Activated CD8-positive, alpha-beta T cell treated with anti-CD3 and anti-CD28 coated beads for 36 hours (primary cell): ENCODE data around the gene AGAP1. TPM values are rescaled to one million over a fixed set of nuclear protein-coding genes. Genes with fewer than 3 reads are reported as not detected.

Experiments used
- ATAC-seq: fragments of 200-7000 bp; cut with Tn5 transposase; one replicate; pipeline ENCODE4 v1.10.0; 2021; ENCODE audit warnings: mild to moderate bottlenecking, moderate library complexity
- CTCF ChIA-PET: fragments of 350-600 bp; sonication (Branson Sonifier 250); formaldehyde crosslinking; loops from one replicate; lab custom pipeline; 2021; ENCODE audit warnings: antibody characterized with exemption; lab: Charles Lee
- POLR2A ChIA-PET: fragments of 350-600 bp; sonication (Branson Sonifier 250); formaldehyde crosslinking; loops from one replicate; lab custom pipeline; 2021; ENCODE audit warnings: antibody characterized with exemption; lab: Charles Lee
- DNase-seq: peaks from one replicate; pipeline ENCODE4 v3.0.0-alpha.2; 2020
- H3K27ac Mint-ChIP-seq: one replicate; pipeline ENCODE4 v1.8.0; 2021; ENCODE audit warnings: mild to moderate bottlenecking, mixed read lengths
- H3K27me3 Mint-ChIP-seq: one replicate; pipeline ENCODE4 v1.8.0; 2021; ENCODE audit warnings: mixed read lengths
- H3K36me3 Mint-ChIP-seq: one replicate; pipeline ENCODE4 v1.8.0; 2021; ENCODE audit warnings: low read depth, mixed read lengths
- H3K4me1 Mint-ChIP-seq: one replicate; pipeline ENCODE4 v1.8.0; 2021; ENCODE audit warnings: low read depth, mixed read lengths
- H3K4me3 Mint-ChIP-seq: one replicate; pipeline ENCODE4 v1.8.0; 2021; ENCODE audit warnings: mild to moderate bottlenecking, moderate library complexity, mixed read lengths
- H3K9me3 Mint-ChIP-seq: one replicate; pipeline ENCODE4 v1.8.0; 2021; ENCODE audit warnings: mixed read lengths
- CTCF ChIP-seq: fragments of 200-600 bp; IDR thresholded peaks from one replicate; pipeline ENCODE4 v1.8.0; 2022; ENCODE audit warnings: antibody characterized with exemption, mild to moderate bottlenecking
- intact Hi-C: fragments of 100-400 bp; cut with micrococcal nuclease; formaldehyde crosslinking; loops from one replicate; pipeline ENCODE4 v1.10.0; 2022
- total RNA-seq, 2 experiments: library from RNA; stranded (reverse); gene quantifications; one replicate each; pipeline ENCODE4 v1.2.3, GENCODE V29; 2021

AGAP1 gene
- total RNA-seq, 2 experiments from 2014 or later, result 2.5 to 2.9 TPM

DNA sequence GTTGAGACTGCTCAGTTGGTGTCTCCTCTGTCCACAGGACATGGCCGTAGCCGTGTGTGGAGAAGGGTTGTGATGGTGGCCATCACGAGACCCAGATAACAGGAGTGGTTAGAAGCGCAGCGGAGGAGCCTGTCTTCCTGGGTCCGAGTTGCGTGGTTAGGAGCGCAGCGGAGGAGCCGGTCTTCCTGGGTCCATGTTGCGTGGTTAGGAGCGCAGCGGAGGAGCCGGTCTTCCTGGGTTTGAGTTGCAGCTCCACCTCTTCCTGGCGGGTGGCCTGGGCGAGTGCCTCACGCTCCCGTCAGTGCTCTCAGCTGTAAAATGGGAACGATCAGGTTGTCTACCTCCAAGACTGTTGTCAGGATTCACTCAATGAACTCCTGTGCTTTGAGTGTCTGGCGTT lies 498.2 kb downstream of the AGAP1 start:
- intact Hi-C loops, result no loop called here
- ATAC-seq (no peak), DNase-seq (no peak)
- Mint-ChIP-seq H3K27me3 (peaks cover 7% of the 10 kb centered on the region), H3K4me3 (no peak overlapping the region), H3K9me3 (no peaks in the 10 kb centered on the region), H3K4me1 (no peaks in the 10 kb centered on the region), H3K27ac (no peak overlapping the region), H3K36me3 (no peaks in the 10 kb centered on the region)
- CTCF ChIA-PET, result interaction anchor here (1.0 kb wide), 1 partner anchor 188 kb away, joined by 3 read pairs; no protein-coding TSS in a partner anchor
- TF ChIP-seq CTCF, result no peak
- POLR2A ChIA-PET, result no interaction called here

DNA sequence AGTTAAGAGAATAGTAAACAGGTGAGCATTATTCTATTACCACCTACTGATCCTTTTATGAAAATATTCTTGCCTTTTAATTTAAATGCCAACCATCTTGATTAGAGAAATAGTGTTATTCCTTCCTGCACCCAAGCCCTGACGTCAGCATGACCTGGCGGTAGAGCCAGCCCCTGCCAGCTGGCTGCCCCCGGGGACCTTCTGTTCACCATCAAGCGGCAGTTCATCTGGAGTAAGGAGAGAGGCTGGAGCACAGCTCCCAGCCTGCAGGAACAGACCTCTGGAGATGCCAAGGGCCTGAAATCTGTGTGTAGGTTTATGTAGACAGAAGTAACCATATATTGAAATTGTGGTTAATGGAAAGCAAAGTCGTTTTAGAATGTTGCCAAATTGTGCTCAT lies 502.6 kb downstream of the AGAP1 start:
- Mint-ChIP-seq H3K27ac (no peak overlapping the region), H3K9me3 (no peaks in the 10 kb centered on the region), H3K4me1 (no peaks in the 10 kb centered on the region), H3K36me3 (no peaks in the 10 kb centered on the region), H3K27me3 (no peaks in the 10 kb centered on the region), H3K4me3 (no peak overlapping the region)
- CTCF ChIA-PET, result no interaction called here
- no peak for TF ChIP-seq CTCF
- intact Hi-C loops, result no loop called here
- DNase-seq (no peak), ATAC-seq (no peak)
- POLR2A ChIA-PET, result no interaction called here

GRCh38 chr2:235999011-235999410 lies 505.2 kb downstream of the AGAP1 start:
- Mint-ChIP-seq H3K9me3 (no peaks in the 10 kb centered on the region), H3K4me3 (no peak overlapping the region), H3K27me3 (no peaks in the 10 kb centered on the region), H3K27ac (no peak overlapping the region), H3K36me3 (no peaks in the 10 kb centered on the region), H3K4me1 (no peaks in the 10 kb centered on the region)
- POLR2A ChIA-PET, result no interaction called here
- CTCF ChIA-PET, result no interaction called here
- DNase-seq, result no peak
- intact Hi-C loops, result no loop called here
- no peak for TF ChIP-seq CTCF
- ATAC-seq, result no peak

DNA sequence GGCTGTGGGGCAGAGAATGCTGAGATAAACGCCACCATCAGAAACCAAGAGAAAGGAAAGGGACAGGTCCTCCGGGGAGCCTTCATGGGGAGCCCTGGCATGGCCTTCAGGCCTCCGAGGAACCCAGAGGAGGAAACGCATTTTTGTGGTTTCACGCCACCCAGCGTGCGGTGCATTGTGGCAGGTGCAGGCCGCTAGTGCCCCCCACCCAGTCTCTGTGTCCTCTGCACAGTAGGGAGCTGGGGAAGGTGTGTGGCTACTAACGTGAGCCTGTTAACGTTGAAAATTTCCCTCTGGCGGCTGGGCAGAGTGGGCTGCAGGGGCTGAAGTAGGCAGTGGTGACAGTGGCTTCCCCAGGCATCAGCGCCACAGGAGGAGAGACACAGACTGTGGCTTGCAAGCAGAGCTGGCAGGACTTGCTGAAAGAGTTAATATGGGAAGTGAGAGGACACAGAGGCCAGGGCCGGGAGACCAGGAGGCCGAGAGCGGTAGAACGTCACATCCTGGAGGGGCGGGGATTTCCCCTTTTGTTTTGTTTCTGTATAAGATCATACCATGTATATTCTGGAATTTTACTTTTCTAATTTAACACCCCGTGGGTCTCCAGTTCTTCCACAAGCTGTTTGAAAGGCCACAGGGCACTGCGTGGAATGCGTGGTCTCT lies 507.5 kb downstream of the AGAP1 start:
- CTCF ChIA-PET, result no interaction called here
- Mint-ChIP-seq H3K36me3 (no peaks in the 10 kb centered on the region), H3K27me3 (no peaks in the 10 kb centered on the region), H3K4me3 (no peak overlapping the region), H3K9me3 (no peaks in the 10 kb centered on the region), H3K27ac (no peak overlapping the region), H3K4me1 (no peaks in the 10 kb centered on the region)
- intact Hi-C loops, result no loop called here
- ATAC-seq (no peak), DNase-seq (no peak)
- TF ChIP-seq CTCF, result no peak
- POLR2A ChIA-PET, result no interaction called here

GRCh38 chr2:236001854-236002253 lies 508.0 kb downstream of the AGAP1 start:
- Mint-ChIP-seq H3K27ac (no peak overlapping the region), H3K9me3 (no peaks in the 10 kb centered on the region), H3K4me1 (no peaks in the 10 kb centered on the region), H3K27me3 (no peaks in the 10 kb centered on the region), H3K4me3 (no peak overlapping the region), H3K36me3 (no peaks in the 10 kb centered on the region)
- TF ChIP-seq CTCF, result no peak
- intact Hi-C loops, result no loop called here
- CTCF ChIA-PET, result no interaction called here
- POLR2A ChIA-PET, result no interaction called here
- ATAC-seq (no peak), DNase-seq (no peak)
